Fibroblast of lung (primary cell): ENCODE data around the gene GJA10. TPM values are rescaled to one million over a fixed set of nuclear protein-coding genes. Genes with fewer than 3 reads are reported as not detected.
A peak's percentile ranks its signal among the peaks of the same experiment; 100 is the strongest.

ENCODE experiments used
- DNase-seq, 2 donors: peaks; one replicate each; pipeline versions ENCODE4 v3.0.0 to v3.0.0-alpha.2; 2010; ENCODE audit warnings: low read depth in 2 of 2
- H2AFZ ChIP-seq: 2 replicates; pipeline ENCODE4 v1.5.1; 2012; ENCODE audit warnings: low read length, control low read depth, inconsistent platforms
- H3K27ac ChIP-seq: 2 replicates; pipeline ENCODE4 v1.5.1; 2011; ENCODE audit warnings: low read length, control low read depth; ENCODE audit not compliant: insufficient read depth
- H3K27me3 ChIP-seq: 2 replicates; pipeline ENCODE4 v1.5.1; 2011; ENCODE audit warnings: mild to moderate bottlenecking, low read length; ENCODE audit not compliant: control insufficient read depth, insufficient read depth
- H3K36me3 ChIP-seq: 2 replicates; pipeline ENCODE4 v1.5.1; 2011; ENCODE audit warnings: low read length; ENCODE audit not compliant: control insufficient read depth, insufficient read depth
- H3K4me1 ChIP-seq: 2 replicates; pipeline ENCODE4 v1.5.1; 2011; ENCODE audit warnings: low read length; ENCODE audit not compliant: control insufficient read depth, insufficient read depth; ENCODE audit errors: extremely low read depth
- H3K4me2 ChIP-seq: 2 replicates; pipeline ENCODE4 v1.5.1; 2011; ENCODE audit warnings: low read length, control low read depth; ENCODE audit not compliant: insufficient read depth; ENCODE audit errors: extremely low read depth
- H3K4me3 ChIP-seq, 4 experiments: fragments of 200-600 bp in 1 of 4; sonication (generic) in 1 of 4; replicated peaks in 1 of 4; 2 replicates each; pipeline ENCODE4 v1.5.1; 2011 to 2016; ENCODE audit warnings: low read length in 4 of 4, low read depth in 3 of 4, mild to moderate bottlenecking in 3 of 4, control low read depth in 2 of 4, inconsistent platforms in 1 of 4, mixed read lengths in 1 of 4; ENCODE audit not compliant: insufficient read depth in 1 of 4; ENCODE audit errors: control extremely low read depth in 1 of 4
- H3K79me2 ChIP-seq: 2 replicates; pipeline ENCODE4 v1.5.1; 2012; ENCODE audit warnings: mild to moderate bottlenecking, low read length, inconsistent platforms; ENCODE audit not compliant: control insufficient read depth, insufficient read depth
- H3K9ac ChIP-seq: 2 replicates; pipeline ENCODE4 v1.5.1; 2011; ENCODE audit warnings: mild to moderate bottlenecking, low read length, control low read depth; ENCODE audit not compliant: insufficient read depth
- H3K9me3 ChIP-seq: 2 replicates; pipeline ENCODE4 v1.5.1; 2012; ENCODE audit warnings: low read depth, low read length; ENCODE audit not compliant: control insufficient read depth, insufficient read depth
- H4K20me1 ChIP-seq: 2 replicates; pipeline ENCODE4 v1.5.1; 2011; ENCODE audit warnings: low read length; ENCODE audit not compliant: control insufficient read depth, insufficient read depth; ENCODE audit errors: extremely low read depth
- CTCF ChIP-seq, 2 donors: IDR thresholded peaks in 1 of 2; conservative IDR thresholded peaks in 1 of 2; 1 replicate in 1 of 2; 2 replicates in 1 of 2; pipeline ENCODE4 v1.5.1; 2011 to 2012; ENCODE audit warnings: low read length in 2 of 2, control low read depth in 1 of 2, inconsistent platforms in 1 of 2, low read depth in 1 of 2, mild to moderate bottlenecking in 1 of 2
- EZH2 ChIP-seq: IDR thresholded peaks from 2 replicates; pipeline ENCODE4 v1.5.1; 2012; ENCODE audit warnings: low read length, control low read depth, mild to moderate bottlenecking; ENCODE audit errors: missing control alignments
- polyA plus RNA-seq, 2 donors: library from polyadenylated mRNA; depleted of rRNA in 1 of 2; stranded (reverse) in 1 of 2; unstranded in 1 of 2; fragments of >200 nt; gene quantifications; 2 replicates each; pipeline ENCODE4 v1.2.1, GENCODE V29; 2011 to 2012; ENCODE audit warnings: missing spikeins in 1 of 2
- total RNA-seq: library from RNA; depleted of rRNA; stranded (reverse); fragments of >200 nt; gene quantifications from 2 replicates; pipeline ENCODE4 v1.2.1, GENCODE V29; 2014

GJA10 gene
- total and polyA plus RNA-seq, 2 donors (not counting 1 experiment from before 2014, with no cell fraction given), result not detected

GRCh38 chr6:89941763-89942497 lies 47.7 kb downstream of the GJA10 start:
- no peaks in the 10 kb centered on the region for H3K9me3 ChIP-seq
- H3K27me3 ChIP-seq, result no peaks in the 10 kb centered on the region
- H3K4me2 ChIP-seq, result no peak overlapping the region
- H3K4me3 ChIP-seq, result no peak overlapping the region
- no peaks in the 10 kb centered on the region for H3K79me2 ChIP-seq
- no peaks in the 10 kb centered on the region for H3K4me1 ChIP-seq
- H4K20me1 ChIP-seq, result no peaks in the 10 kb centered on the region
- no peaks in the 10 kb centered on the region for H3K36me3 ChIP-seq
- no peak overlapping the region for H2AFZ ChIP-seq
- no peak overlapping the region for H3K9ac ChIP-seq
- DNase-seq, result no peak
- TF ChIP-seq CTCF (conservative IDR thresholded peaks at IDR 0.05 in 1 of 2, IDR thresholded peaks at IDR 0.05 in 1 of 2; ENCODE audit: low read depth in 1 of 2, low read length in 2 of 2) (no peak), EZH2 (no peak)
- no peak overlapping the region for H3K27ac ChIP-seq

- no peaks in the 10 kb centered on the region for H3K4me1 ChIP-seq
- no peaks in the 10 kb centered on the region for H3K27me3 ChIP-seq
- no peak overlapping the region for H3K27ac ChIP-seq
- no peaks in the 10 kb centered on the region for H3K36me3 ChIP-seq
- no peaks in the 10 kb centered on the region for H3K79me2 ChIP-seq
- no peak overlapping the region for H2AFZ ChIP-seq
- H3K9me3 ChIP-seq, result no peaks in the 10 kb centered on the region
- H4K20me1 ChIP-seq, result no peaks in the 10 kb centered on the region
- TF ChIP-seq EZH2 (no peak), CTCF (conservative IDR thresholded peaks at IDR 0.05 in 1 of 2, IDR thresholded peaks at IDR 0.05 in 1 of 2; ENCODE audit: low read depth in 1 of 2, low read length in 2 of 2) (no peak)
- no peak overlapping the region for H3K9ac ChIP-seq
- DNase-seq, result no peak
- H3K4me3 ChIP-seq, result no peak overlapping the region
- no peak overlapping the region for H3K4me2 ChIP-seq
Observed at GRCh38 chr6:89942601-89943000, 48.3 kb downstream of the GJA10 start.

- Histone ChIP-seq H3K9me3 (no peaks in the 10 kb centered on the region), H3K27me3 (no peaks in the 10 kb centered on the region), H4K20me1 (no peaks in the 10 kb centered on the region), H3K9ac (no peak overlapping the region), H3K4me3 (no peak overlapping the region), H3K4me1 (no peaks in the 10 kb centered on the region), H3K79me2 (no peaks in the 10 kb centered on the region), H3K4me2 (no peak overlapping the region), H3K36me3 (no peaks in the 10 kb centered on the region), H2AFZ (no peak overlapping the region), H3K27ac (no peak overlapping the region)
- DNase-seq, result peak; percentile 15 to 39
- no peak for TF ChIP-seq CTCF (conservative IDR thresholded peaks at IDR 0.05 in 1 of 2, IDR thresholded peaks at IDR 0.05 in 1 of 2; ENCODE audit: low read depth in 1 of 2, low read length in 2 of 2)
- TF ChIP-seq EZH2, result no peak
Observed at GRCh38 chr6:89944181-89944755, 50.0 kb downstream of the GJA10 start.
